ENCODE data around the gene PARD3. TPM values are rescaled to one million over a fixed set of nuclear protein-coding genes. Genes with fewer than 3 reads are reported as not detected.
A peak's percentile ranks its signal among the peaks of the same experiment; 100 is the strongest.

PARD3 gene
- total RNA-seq, 2 donors from 2014 or later = 59.6 to 74.6 TPM

DNA sequence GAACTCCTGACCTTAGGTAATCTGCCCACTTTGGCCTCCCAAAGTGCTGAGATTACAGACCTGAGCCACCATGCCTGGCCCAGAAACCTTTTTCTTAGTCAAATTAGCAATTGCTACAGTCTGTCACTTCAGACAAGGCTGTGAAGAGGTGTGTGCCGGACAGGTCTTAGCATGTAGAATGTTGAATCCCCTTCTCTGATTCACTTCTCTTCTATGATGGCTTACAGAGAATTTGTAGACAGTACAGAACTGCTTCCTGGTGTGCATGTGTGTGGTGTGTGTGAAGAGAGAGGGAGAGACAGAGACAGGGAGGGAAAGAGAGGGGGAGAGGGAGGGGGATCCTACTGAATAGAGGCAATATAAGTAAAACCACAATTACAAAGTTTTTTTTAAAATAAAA lies 150.4 kb downstream of the PARD3 start:
- Histone ChIP-seq H3K9ac (ENCODE audit: extremely low read depth, low read length, poor library complexity, severe bottlenecking) (no peak overlapping the region), H3K36me3 (ENCODE audit: control insufficient read depth, insufficient read depth, low read length) (no peaks in the 10 kb centered on the region), H3K27me3 (ENCODE audit: control insufficient read depth, insufficient read depth, low read length, poor library complexity, severe bottlenecking) (no peaks in the 10 kb centered on the region), H3K4me1 (ENCODE audit: control insufficient read depth, insufficient read depth, low read length) (peaks cover 5% of the 10 kb centered on the region), H3K9me3 (ENCODE audit: control insufficient read depth, low read length) (no peaks in the 10 kb centered on the region), H3K27ac (ENCODE audit: low read depth, low read length) (no peak overlapping the region), H3K4me3 (ENCODE audit: low read length) (no peak overlapping the region)
- no peak overlapping the region for H3K4me3 Mint-ChIP-seq
- peaks cover 35% of the 10 kb centered on the region for H3K4me1 Mint-ChIP-seq
- no peaks in the 10 kb centered on the region for H3K27me3 Mint-ChIP-seq (ENCODE audit: insufficient read depth)
- TF ChIP-seq, protein P1, sequence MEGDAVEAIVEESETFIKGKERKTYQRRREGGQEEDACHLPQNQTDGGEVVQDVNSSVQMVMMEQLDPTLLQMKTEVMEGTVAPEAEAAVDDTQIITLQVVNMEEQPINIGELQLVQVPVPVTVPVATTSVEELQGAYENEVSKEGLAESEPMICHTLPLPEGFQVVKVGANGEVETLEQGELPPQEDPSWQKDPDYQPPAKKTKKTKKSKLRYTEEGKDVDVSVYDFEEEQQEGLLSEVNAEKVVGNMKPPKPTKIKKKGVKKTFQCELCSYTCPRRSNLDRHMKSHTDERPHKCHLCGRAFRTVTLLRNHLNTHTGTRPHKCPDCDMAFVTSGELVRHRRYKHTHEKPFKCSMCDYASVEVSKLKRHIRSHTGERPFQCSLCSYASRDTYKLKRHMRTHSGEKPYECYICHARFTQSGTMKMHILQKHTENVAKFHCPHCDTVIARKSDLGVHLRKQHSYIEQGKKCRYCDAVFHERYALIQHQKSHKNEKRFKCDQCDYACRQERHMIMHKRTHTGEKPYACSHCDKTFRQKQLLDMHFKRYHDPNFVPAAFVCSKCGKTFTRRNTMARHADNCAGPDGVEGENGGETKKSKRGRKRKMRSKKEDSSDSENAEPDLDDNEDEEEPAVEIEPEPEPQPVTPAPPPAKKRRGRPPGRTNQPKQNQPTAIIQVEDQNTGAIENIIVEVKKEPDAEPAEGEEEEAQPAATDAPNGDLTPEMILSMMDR (conservative IDR thresholded peaks at IDR 0.05) = no peak
- H3K9me3 Mint-ChIP-seq = no peaks in the 10 kb centered on the region
- no peaks in the 10 kb centered on the region for H3K36me3 Mint-ChIP-seq (ENCODE audit: low read depth)
- peak; percentile 13 for DNase-seq
- peak overlapping the region; percentile 24 for H3K27ac Mint-ChIP-seq
- 95 to 100% methylated on average over 1 of the region's 1 CpG for WGBS, 2 experiments (ENCODE audit: insufficient coverage in 1 of 2, insufficient read length in 1 of 2)

DNA sequence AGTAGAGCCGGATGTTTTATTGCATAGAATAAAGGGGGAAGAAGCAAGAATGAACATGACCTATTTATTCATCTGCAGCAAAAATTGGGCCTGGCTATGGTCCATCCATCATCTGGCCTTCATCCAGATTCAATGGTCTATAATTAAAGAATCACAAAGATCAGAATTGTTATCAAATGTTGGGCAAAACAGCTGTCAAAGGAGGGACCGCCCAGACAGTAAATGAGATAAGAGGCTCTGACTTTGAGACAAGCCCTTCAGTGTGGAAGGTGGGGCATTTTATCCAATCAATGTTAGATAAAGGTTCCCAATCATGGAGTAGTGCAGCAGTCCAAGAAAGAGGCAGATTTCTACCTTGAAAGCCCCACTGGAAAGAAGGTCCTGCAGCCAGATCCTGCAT lies 153.5 kb downstream of the PARD3 start:
- Histone ChIP-seq H3K27ac (ENCODE audit: low read depth, low read length) (no peak overlapping the region), H3K4me3 (ENCODE audit: low read length) (no peak overlapping the region), H3K27me3 (ENCODE audit: control insufficient read depth, insufficient read depth, low read length, poor library complexity, severe bottlenecking) (no peaks in the 10 kb centered on the region), H3K9me3 (ENCODE audit: control insufficient read depth, low read length) (no peaks in the 10 kb centered on the region), H3K9ac (ENCODE audit: extremely low read depth, low read length, poor library complexity, severe bottlenecking) (no peak overlapping the region), H3K36me3 (ENCODE audit: control insufficient read depth, insufficient read depth, low read length) (no peaks in the 10 kb centered on the region), H3K4me1 (ENCODE audit: control insufficient read depth, insufficient read depth, low read length) (peaks cover 5% of the 10 kb centered on the region)
- DNase-seq = peak; percentile 38
- no peak overlapping the region for H3K27ac Mint-ChIP-seq
- TF ChIP-seq, protein P1 (conservative IDR thresholded peaks at IDR 0.05) = no peak
- H3K9me3 Mint-ChIP-seq = peaks cover 1% of the 10 kb centered on the region
- no peak overlapping the region for H3K4me3 Mint-ChIP-seq
- H3K4me1 Mint-ChIP-seq = peaks cover 36% of the 10 kb centered on the region
- no peaks in the 10 kb centered on the region for H3K36me3 Mint-ChIP-seq (ENCODE audit: low read depth)
- no peaks in the 10 kb centered on the region for H3K27me3 Mint-ChIP-seq (ENCODE audit: insufficient read depth)
- WGBS, 2 experiments (ENCODE audit: insufficient coverage in 1 of 2, insufficient read length in 1 of 2) = 94 to 100% methylated on average over 2 of the region's 2 CpGs

DNA sequence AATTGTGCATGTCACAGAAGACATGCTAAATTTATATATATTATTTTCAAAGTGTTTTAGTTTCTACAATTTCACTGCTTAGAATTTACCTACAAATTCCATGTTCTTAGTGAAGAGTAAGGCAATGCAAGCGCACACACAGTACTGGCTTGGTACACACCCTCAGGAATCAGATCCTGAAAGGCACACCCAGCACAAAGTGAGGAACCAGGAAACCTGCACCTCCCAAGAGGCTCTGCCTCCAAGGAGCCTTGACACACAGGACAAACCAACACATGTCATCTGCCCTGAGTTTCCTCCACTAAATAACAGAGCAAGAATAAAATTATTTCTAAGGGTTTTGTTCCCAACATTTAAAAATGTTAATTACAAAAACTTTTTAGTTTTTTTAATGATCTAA lies 156.2 kb downstream of the PARD3 start:
- Mint-ChIP-seq H3K4me3 (no peak overlapping the region), H3K4me1 (peaks cover 46% of the 10 kb centered on the region), H3K27ac (no peak overlapping the region), H3K27me3 (ENCODE audit: insufficient read depth) (no peaks in the 10 kb centered on the region), H3K9me3 (peaks cover 1% of the 10 kb centered on the region), H3K36me3 (ENCODE audit: low read depth) (no peaks in the 10 kb centered on the region)
- Histone ChIP-seq H3K36me3 (ENCODE audit: control insufficient read depth, insufficient read depth, low read length) (no peaks in the 10 kb centered on the region), H3K27ac (ENCODE audit: low read depth, low read length) (no peak overlapping the region), H3K4me3 (ENCODE audit: low read length) (no peak overlapping the region), H3K9me3 (ENCODE audit: control insufficient read depth, low read length) (no peaks in the 10 kb centered on the region), H3K9ac (ENCODE audit: extremely low read depth, low read length, poor library complexity, severe bottlenecking) (no peak overlapping the region), H3K27me3 (ENCODE audit: control insufficient read depth, insufficient read depth, low read length, poor library complexity, severe bottlenecking) (no peaks in the 10 kb centered on the region), H3K4me1 (ENCODE audit: control insufficient read depth, insufficient read depth, low read length) (peaks cover 3% of the 10 kb centered on the region)
- DNase-seq = peak; percentile 28
- WGBS, 2 experiments (ENCODE audit: insufficient coverage in 1 of 2, insufficient read length in 1 of 2) = 97% methylated on average over 1 of the region's 1 CpG; no CpG with 5 or more reads in 1 of the 2 experiments
- TF ChIP-seq, protein P1 (conservative IDR thresholded peaks at IDR 0.05) = no peak

All from endodermal cell (in vitro differentiated cells).